HEK293 (cell line): ENCODE results near the gene CCDC112.

ENCODE experiments used
- GLI2 ChIP-seq: fragments of 450-650 bp; formaldehyde crosslinking; IDR thresholded peaks from 2 replicates; pipeline ENCODE4; 2017; ENCODE audit warnings: missing biosample characterization, missing genetic modification characterization, low read depth, borderline replicate concordance
- SETDB1 ChIP-seq: IDR thresholded peaks from one replicate; pipeline ENCODE4 v1.6.1; 2017; ENCODE audit warnings: mild to moderate bottlenecking, low read length, moderate library complexity, mixed read lengths; ENCODE audit not compliant: insufficient read length
- ZBTB11 ChIP-seq: fragments of 450-650 bp; formaldehyde crosslinking; conservative IDR thresholded peaks from 2 replicates; pipeline ENCODE4 v1.5.1; 2016; ENCODE audit warnings: low read depth, missing biosample characterization, missing genetic modification characterization
- ZNF501 ChIP-seq: fragments of 450-650 bp; formaldehyde crosslinking; IDR thresholded peaks from 2 replicates; pipeline ENCODE4 v1.5.1; 2016; ENCODE audit warnings: missing biosample characterization, missing genetic modification characterization
- ZNF623 ChIP-seq: fragments of 450-650 bp; formaldehyde crosslinking; IDR thresholded peaks from 2 replicates; pipeline ENCODE4 v1.5.1; 2016; ENCODE audit warnings: missing biosample characterization, missing genetic modification characterization
- ZNF76 ChIP-seq: fragments of 450-650 bp; formaldehyde crosslinking; IDR thresholded peaks from 2 replicates; pipeline ENCODE4; 2016; ENCODE audit warnings: low read depth, missing biosample characterization, missing genetic modification characterization, borderline replicate concordance
- ZNF776 ChIP-seq: fragments of 450-650 bp; formaldehyde crosslinking; IDR thresholded peaks from 2 replicates; pipeline ENCODE4 v1.5.0; 2017; ENCODE audit warnings: missing biosample characterization, missing genetic modification characterization, borderline replicate concordance
- TF ChIP-seq, protein P1 (sequence below): fragments of 450-650 bp; formaldehyde crosslinking; IDR thresholded peaks from 2 replicates; pipeline ENCODE4 v1.5.1; 2016; ENCODE audit warnings: missing biosample characterization, missing genetic modification characterization

GRCh38 chr5:115263078-115263380 is 33.4 kb downstream of the CCDC112 start:
- TF ChIP-seq SETDB1 (no peak), ZNF776 (tag by site-specific recombination) (no peak), ZNF501 (no peak), ZBTB11 (tag by site-specific recombination) (no peak), ZNF76 (tag by site-specific recombination) (no peak), GLI2 (tag by site-specific recombination) (no peak), ZNF623 (tag by site-specific recombination) (no peak)
- TF ChIP-seq, protein P1, sequence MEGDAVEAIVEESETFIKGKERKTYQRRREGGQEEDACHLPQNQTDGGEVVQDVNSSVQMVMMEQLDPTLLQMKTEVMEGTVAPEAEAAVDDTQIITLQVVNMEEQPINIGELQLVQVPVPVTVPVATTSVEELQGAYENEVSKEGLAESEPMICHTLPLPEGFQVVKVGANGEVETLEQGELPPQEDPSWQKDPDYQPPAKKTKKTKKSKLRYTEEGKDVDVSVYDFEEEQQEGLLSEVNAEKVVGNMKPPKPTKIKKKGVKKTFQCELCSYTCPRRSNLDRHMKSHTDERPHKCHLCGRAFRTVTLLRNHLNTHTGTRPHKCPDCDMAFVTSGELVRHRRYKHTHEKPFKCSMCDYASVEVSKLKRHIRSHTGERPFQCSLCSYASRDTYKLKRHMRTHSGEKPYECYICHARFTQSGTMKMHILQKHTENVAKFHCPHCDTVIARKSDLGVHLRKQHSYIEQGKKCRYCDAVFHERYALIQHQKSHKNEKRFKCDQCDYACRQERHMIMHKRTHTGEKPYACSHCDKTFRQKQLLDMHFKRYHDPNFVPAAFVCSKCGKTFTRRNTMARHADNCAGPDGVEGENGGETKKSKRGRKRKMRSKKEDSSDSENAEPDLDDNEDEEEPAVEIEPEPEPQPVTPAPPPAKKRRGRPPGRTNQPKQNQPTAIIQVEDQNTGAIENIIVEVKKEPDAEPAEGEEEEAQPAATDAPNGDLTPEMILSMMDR (tag by site-specific recombination), result no peak
